Measurements from ENCODE around the gene ZSWIM3.
"Not testable (repeated sequence)": the region's sequence is repeated elsewhere in the genome, so short reads cannot be mapped to it uniquely, and the experiment has no call there.

The ZSWIM3 gene

GRCh38 chr20:45857114-45857881 lies at the start of gene ZSWIM3, which contains the start of gene ACOT8:
TSS of gene ZSWIM3 (plus strand) at chr20:45857614. CDS start at chr20:45857826, 212 bp downstream.
TSS of gene ACOT8 (minus strand) at chr20:45857392. CDS start at chr20:45857315, 77 bp downstream.
- peak; percentile 95 for DNase-seq

- no peak for DNase-seq
These were observed 47.0 kb upstream of the ZSWIM3 start for GRCh38 chr20:45810191-45810970.

- peak; percentile 98 for DNase-seq
These were observed 45.0 kb upstream of the ZSWIM3 start, which contains the start of gene UBE2C for GRCh38 chr20:45812157-45813005. TSS of gene UBE2C (plus strand) at chr20:45812644. CDS start at chr20:45812696, 52 bp downstream.

GRCh38 chr20:45813006-45813340 lies 44.4 kb upstream of the ZSWIM3 start:
- no peak for DNase-seq

- no peak for DNase-seq
These were observed 43.9 kb upstream of the ZSWIM3 start for GRCh38 chr20:45813489-45813888.

GRCh38 chr20:45814314-45814713 lies 43.1 kb upstream of the ZSWIM3 start:
- no peak for DNase-seq

GRCh38 chr20:45816951-45817350 lies 40.5 kb upstream of the ZSWIM3 start:
- no peak for DNase-seq

- no peak for DNase-seq
These were observed 39.8 kb upstream of the ZSWIM3 start for GRCh38 chr20:45817376-45818194.

- no peak for DNase-seq
These were observed 39.2 kb upstream of the ZSWIM3 start for GRCh38 chr20:45818239-45818638.

- no peak for DNase-seq
These were observed 37.9 kb upstream of the ZSWIM3 start for GRCh38 chr20:45819466-45819865.

GRCh38 chr20:45821947-45822346 lies 35.5 kb upstream of the ZSWIM3 start:
- no peak for DNase-seq

- no peak for DNase-seq
These were observed 34.6 kb upstream of the ZSWIM3 start for GRCh38 chr20:45822857-45823256.

GRCh38 chr20:45823949-45824835 lies 33.2 kb upstream of the ZSWIM3 start:
- peak; percentile 57 for DNase-seq

- no peak for DNase-seq
These were observed 30.9 kb upstream of the ZSWIM3 start for GRCh38 chr20:45826381-45827019.

GRCh38 chr20:45827030-45827652 lies 30.3 kb upstream of the ZSWIM3 start, which contains the start of gene TNNC2:
TSS of gene TNNC2 (minus strand) at chr20:45827312. CDS start at chr20:45827248, 64 bp downstream.
- no peak for DNase-seq

- DNase-seq: no peak
These were observed 29.7 kb upstream of the ZSWIM3 start for GRCh38 chr20:45827712-45828111.

GRCh38 chr20:45828589-45828988 lies 28.8 kb upstream of the ZSWIM3 start:
- DNase-seq: no peak

GRCh38 chr20:45829673-45830106 lies 27.7 kb upstream of the ZSWIM3 start:
- DNase-seq: not testable (repeated sequence)

GRCh38 chr20:45832619-45833018 lies 24.8 kb upstream of the ZSWIM3 start:
- no peak for DNase-seq
